A673 (cell line): Measurements from ENCODE around the gene TXN2.

Source experiments
- EZH2 ChIP-seq: fragments of 200-600 bp; sonication (generic); IDR thresholded peaks from 2 replicates; pipeline ENCODE4 v1.6.1; 2017; ENCODE audit warnings: borderline replicate concordance, low read depth, mild to moderate bottlenecking, mixed read lengths, antibody characterized with exemption, low read length; ENCODE audit not compliant: poor library complexity, severe bottlenecking
- TF ChIP-seq, protein P1 (sequence below): fragments of 300-800, 200-600 bp; sonication (generic); conservative IDR thresholded peaks from 2 replicates; pipeline ENCODE4 v1.5.1; 2017; ENCODE audit warnings: low read depth, mild to moderate bottlenecking, antibody characterized with exemption, low read length, moderate library complexity, mixed read lengths

- TF ChIP-seq, protein P1, sequence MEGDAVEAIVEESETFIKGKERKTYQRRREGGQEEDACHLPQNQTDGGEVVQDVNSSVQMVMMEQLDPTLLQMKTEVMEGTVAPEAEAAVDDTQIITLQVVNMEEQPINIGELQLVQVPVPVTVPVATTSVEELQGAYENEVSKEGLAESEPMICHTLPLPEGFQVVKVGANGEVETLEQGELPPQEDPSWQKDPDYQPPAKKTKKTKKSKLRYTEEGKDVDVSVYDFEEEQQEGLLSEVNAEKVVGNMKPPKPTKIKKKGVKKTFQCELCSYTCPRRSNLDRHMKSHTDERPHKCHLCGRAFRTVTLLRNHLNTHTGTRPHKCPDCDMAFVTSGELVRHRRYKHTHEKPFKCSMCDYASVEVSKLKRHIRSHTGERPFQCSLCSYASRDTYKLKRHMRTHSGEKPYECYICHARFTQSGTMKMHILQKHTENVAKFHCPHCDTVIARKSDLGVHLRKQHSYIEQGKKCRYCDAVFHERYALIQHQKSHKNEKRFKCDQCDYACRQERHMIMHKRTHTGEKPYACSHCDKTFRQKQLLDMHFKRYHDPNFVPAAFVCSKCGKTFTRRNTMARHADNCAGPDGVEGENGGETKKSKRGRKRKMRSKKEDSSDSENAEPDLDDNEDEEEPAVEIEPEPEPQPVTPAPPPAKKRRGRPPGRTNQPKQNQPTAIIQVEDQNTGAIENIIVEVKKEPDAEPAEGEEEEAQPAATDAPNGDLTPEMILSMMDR = no peak
- no peak for TF ChIP-seq EZH2
Measured at GRCh38 chr22:36507518-36508010, 26.1 kb upstream of the TXN2 start.
